ENCODE data around the gene GPR39. TPM values are rescaled to one million over a fixed set of nuclear protein-coding genes. Genes with fewer than 3 reads are reported as not detected.

The GPR39 gene
- total RNA-seq, 1 experiment from 2014 or later = 20.9 TPM

GRCh38 chr2:132656266-132656975, 239.8 kb downstream of the GPR39 start:
- Histone ChIP-seq H3K9me3 (ENCODE audit: insufficient read depth, low read depth) (no peaks in the 10 kb centered on the region), H4K20me1 (ENCODE audit: insufficient read depth) (no peaks in the 10 kb centered on the region), H3K4me1 (replicated peaks; ENCODE audit: insufficient read depth) (no peaks in the 10 kb centered on the region), H2AFZ (no peak overlapping the region), H3K9me2 (ENCODE audit: insufficient read depth) (no peaks in the 10 kb centered on the region), H3K4me2 (no peak overlapping the region), H3K27me3 (ENCODE audit: insufficient read depth, low read depth) (no peaks in the 10 kb centered on the region), H3K4me3 (no peak overlapping the region), H3K79me2 (ENCODE audit: low read depth) (no peaks in the 10 kb centered on the region), H3F3A (ENCODE audit: insufficient read depth, low read depth) (no peaks in the 10 kb centered on the region), H3K27ac (no peak overlapping the region), H3K36me3 (ENCODE audit: low read depth) (no peaks in the 10 kb centered on the region)
- intact Hi-C loops (cut with micrococcal nuclease; ENCODE audit: unreplicated experiment) = no loop called here
- TF ChIP-seq, protein P1, sequence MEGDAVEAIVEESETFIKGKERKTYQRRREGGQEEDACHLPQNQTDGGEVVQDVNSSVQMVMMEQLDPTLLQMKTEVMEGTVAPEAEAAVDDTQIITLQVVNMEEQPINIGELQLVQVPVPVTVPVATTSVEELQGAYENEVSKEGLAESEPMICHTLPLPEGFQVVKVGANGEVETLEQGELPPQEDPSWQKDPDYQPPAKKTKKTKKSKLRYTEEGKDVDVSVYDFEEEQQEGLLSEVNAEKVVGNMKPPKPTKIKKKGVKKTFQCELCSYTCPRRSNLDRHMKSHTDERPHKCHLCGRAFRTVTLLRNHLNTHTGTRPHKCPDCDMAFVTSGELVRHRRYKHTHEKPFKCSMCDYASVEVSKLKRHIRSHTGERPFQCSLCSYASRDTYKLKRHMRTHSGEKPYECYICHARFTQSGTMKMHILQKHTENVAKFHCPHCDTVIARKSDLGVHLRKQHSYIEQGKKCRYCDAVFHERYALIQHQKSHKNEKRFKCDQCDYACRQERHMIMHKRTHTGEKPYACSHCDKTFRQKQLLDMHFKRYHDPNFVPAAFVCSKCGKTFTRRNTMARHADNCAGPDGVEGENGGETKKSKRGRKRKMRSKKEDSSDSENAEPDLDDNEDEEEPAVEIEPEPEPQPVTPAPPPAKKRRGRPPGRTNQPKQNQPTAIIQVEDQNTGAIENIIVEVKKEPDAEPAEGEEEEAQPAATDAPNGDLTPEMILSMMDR (conservative IDR thresholded peaks at IDR 0.05) = no peak
- TF ChIP-seq EZH2 (IDR thresholded peaks at IDR 0.05; ENCODE audit: low read depth) = no peak
- no TSS peak for BruUV-seq (replicated peaks)
- POLR2A ChIA-PET (ENCODE audit: unreplicated experiment) = no interaction called here
- no peak for DNase-seq
- CTCF ChIA-PET = no interaction called here

DNA sequence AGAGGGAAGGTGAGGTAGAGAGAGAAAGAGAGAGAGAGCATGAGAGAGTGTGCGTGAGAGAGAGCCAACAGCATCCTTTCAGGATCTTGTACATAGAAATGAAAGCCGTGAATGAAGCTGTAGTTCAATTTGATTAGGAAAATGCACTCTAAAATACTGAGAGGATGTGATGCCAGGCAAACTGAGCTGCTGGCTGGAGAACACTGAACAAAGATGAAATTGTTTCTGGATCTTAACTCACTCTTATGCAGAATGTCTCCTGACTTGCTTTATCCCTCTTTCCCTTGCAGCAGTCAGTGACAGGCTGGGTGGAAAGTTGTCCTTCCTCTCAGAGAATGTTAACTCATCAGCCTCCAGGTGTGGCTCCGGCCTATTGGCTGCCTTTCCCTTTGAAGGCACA, 242.7 kb downstream of the GPR39 start:
- no peaks in the 10 kb centered on the region for H4K20me1 ChIP-seq (ENCODE audit: insufficient read depth)
- no peak overlapping the region for H3K4me3 ChIP-seq
- POLR2A ChIA-PET (ENCODE audit: unreplicated experiment) = no interaction called here
- CTCF ChIA-PET = no interaction called here
- H3K4me1 ChIP-seq (replicated peaks; ENCODE audit: insufficient read depth) = no peaks in the 10 kb centered on the region
- DNase-seq = no peak
- BruUV-seq (replicated peaks) = no TSS peak
- H3F3A ChIP-seq (ENCODE audit: insufficient read depth, low read depth) = no peaks in the 10 kb centered on the region
- no peak overlapping the region for H2AFZ ChIP-seq
- TF ChIP-seq EZH2 (IDR thresholded peaks at IDR 0.05; ENCODE audit: low read depth) = no peak
- TF ChIP-seq, protein P1 (conservative IDR thresholded peaks at IDR 0.05) = no peak
- no peaks in the 10 kb centered on the region for H3K36me3 ChIP-seq (ENCODE audit: low read depth)
- H3K79me2 ChIP-seq (ENCODE audit: low read depth) = no peaks in the 10 kb centered on the region
- H3K27ac ChIP-seq = no peak overlapping the region
- no peaks in the 10 kb centered on the region for H3K27me3 ChIP-seq (ENCODE audit: insufficient read depth, low read depth)
- H3K9me2 ChIP-seq (ENCODE audit: insufficient read depth) = no peaks in the 10 kb centered on the region
- H3K4me2 ChIP-seq = no peak overlapping the region
- no peaks in the 10 kb centered on the region for H3K9me3 ChIP-seq (ENCODE audit: insufficient read depth, low read depth)
- intact Hi-C loops (cut with micrococcal nuclease; ENCODE audit: unreplicated experiment) = no loop called here

- H3K27me3 ChIP-seq (ENCODE audit: insufficient read depth, low read depth) = no peaks in the 10 kb centered on the region
- H3K4me2 ChIP-seq = no peak overlapping the region
- no peak for DNase-seq
- POLR2A ChIA-PET (ENCODE audit: unreplicated experiment) = no interaction called here
- H3K4me1 ChIP-seq (replicated peaks; ENCODE audit: insufficient read depth) = no peaks in the 10 kb centered on the region
- no peak overlapping the region for H3K27ac ChIP-seq
- H3K9me3 ChIP-seq (ENCODE audit: insufficient read depth, low read depth) = no peaks in the 10 kb centered on the region
- TF ChIP-seq EZH2 (IDR thresholded peaks at IDR 0.05; ENCODE audit: low read depth) = no peak
- TF ChIP-seq, protein P1 (conservative IDR thresholded peaks at IDR 0.05) = no peak
- intact Hi-C loops (cut with micrococcal nuclease; ENCODE audit: unreplicated experiment) = no loop called here
- H3K36me3 ChIP-seq (ENCODE audit: low read depth) = no peaks in the 10 kb centered on the region
- no peaks in the 10 kb centered on the region for H3F3A ChIP-seq (ENCODE audit: insufficient read depth, low read depth)
- CTCF ChIA-PET = no interaction called here
- H4K20me1 ChIP-seq (ENCODE audit: insufficient read depth) = no peaks in the 10 kb centered on the region
- no peak overlapping the region for H2AFZ ChIP-seq
- no TSS peak for BruUV-seq (replicated peaks)
- H3K9me2 ChIP-seq (ENCODE audit: insufficient read depth) = no peaks in the 10 kb centered on the region
- no peak overlapping the region for H3K4me3 ChIP-seq
- H3K79me2 ChIP-seq (ENCODE audit: low read depth) = no peaks in the 10 kb centered on the region
These were observed 246.1 kb downstream of the GPR39 start for GRCh38 chr2:132662732-132663131.
